OCI-LY7 (cell line): ENCODE data around the gene PSMD1. TPM values are rescaled to one million over a fixed set of nuclear protein-coding genes. Genes with fewer than 3 reads are reported as not detected.

ENCODE experiments used
- BruUV-seq: library from RNA; stranded (reverse); fragments of 400-500 nt; replicated peaks from 2 replicates; lab custom pipeline; 2021; lab: Mats Ljungman, UMichigan
- CTCF ChIA-PET: fragments of 300-600 bp; sonication (Branson Sonifier 250); formaldehyde crosslinking; loops from one replicate; lab custom pipeline; 2022; ENCODE audit warnings: antibody characterized with exemption; ENCODE audit not compliant: unreplicated experiment; lab: Charles Lee
- POLR2A ChIA-PET: fragments of 300-600 bp; sonication (Branson Sonifier 250); formaldehyde crosslinking; loops from one replicate; lab custom pipeline; 2022; ENCODE audit warnings: antibody characterized with exemption; lab: Charles Lee
- DNase-seq: peaks from one replicate; pipeline ENCODE4 v3.0.0-alpha.2; 2015; ENCODE audit warnings: low spot score
- H2AFZ ChIP-seq: fragments of 200-600 bp; sonication (generic), shearing (Covaris generic); 2 replicates; pipeline ENCODE4 v1.6.1; 2014; ENCODE audit warnings: mild to moderate bottlenecking, antibody characterized with exemption, low read length, moderate library complexity
- H3K27ac ChIP-seq: fragments of 200-600 bp; sonication (generic); 2 replicates; pipeline ENCODE4 v1.5.1; 2014; ENCODE audit warnings: mixed run types, low read depth, mild to moderate bottlenecking, moderate library complexity, low read length, inconsistent platforms; ENCODE audit not compliant: poor library complexity, severe bottlenecking
- H3K36me3 ChIP-seq: fragments of 200-600 bp; sonication (generic); 2 replicates; pipeline ENCODE4 v1.6.1; 2014; ENCODE audit warnings: mild to moderate bottlenecking, antibody characterized with exemption, low read length, moderate library complexity, mixed read lengths; ENCODE audit not compliant: insufficient read depth
- H3K4me1 ChIP-seq: fragments of 200-600 bp; sonication (generic); 2 replicates; pipeline ENCODE4 v1.5.1; 2014; ENCODE audit warnings: mild to moderate bottlenecking, low read length; ENCODE audit not compliant: insufficient read depth, poor library complexity, severe bottlenecking
- H3K4me2 ChIP-seq: fragments of 200-600 bp; sonication (generic); 2 replicates; pipeline ENCODE4 v1.6.1; 2014; ENCODE audit warnings: mild to moderate bottlenecking, low read length
- H3K4me3 ChIP-seq: fragments of 200-600 bp; sonication (generic); 2 replicates; pipeline ENCODE4 v1.5.1; 2014; ENCODE audit warnings: mild to moderate bottlenecking, low read depth, low read length; ENCODE audit not compliant: poor library complexity, severe bottlenecking
- H3K79me2 ChIP-seq: fragments of 200-600 bp; sonication (generic); 2 replicates; pipeline ENCODE4 v1.6.1; 2016; ENCODE audit warnings: low read depth, mild to moderate bottlenecking, low read length, moderate library complexity, mixed read lengths; ENCODE audit not compliant: insufficient read depth
- H3K9me2 ChIP-seq: fragments of 200-600 bp; sonication (generic); 2 replicates; pipeline ENCODE4 v1.6.1; 2016; ENCODE audit warnings: mild to moderate bottlenecking, low read length, mixed read lengths; ENCODE audit not compliant: insufficient read depth
- H3K9me3 ChIP-seq: fragments of 200-600 bp; sonication (generic); 2 replicates; pipeline ENCODE4 v1.6.1; 2014; ENCODE audit warnings: mild to moderate bottlenecking, mixed run types, low read length, mixed read lengths
- H4K20me1 ChIP-seq: fragments of 200-600 bp; sonication (generic); 2 replicates; pipeline ENCODE4 v1.6.1; 2014; ENCODE audit warnings: mild to moderate bottlenecking, antibody characterized with exemption, low read length, moderate library complexity, mixed read lengths; ENCODE audit not compliant: insufficient read depth
- EZH2phosphoT487 ChIP-seq: fragments of 200-600 bp; sonication (generic); IDR thresholded peaks from 2 replicates; pipeline ENCODE4 v1.6.1; 2018; ENCODE audit warnings: low read depth, borderline replicate concordance, mild to moderate bottlenecking, mixed run types, antibody characterized with exemption, low read length, moderate library complexity, mixed read lengths
- intact Hi-C: fragments of 100-400 bp; cut with micrococcal nuclease; formaldehyde crosslinking; loops from one replicate; pipeline ENCODE4 v1.10.0; 2022; ENCODE audit not compliant: unreplicated experiment
- total RNA-seq, 2 experiments: library from RNA; depleted of rRNA in 1 of 2; stranded (reverse); fragments of >200 nt in 1 of 2; shearing (Covaris generic) in 1 of 2; gene quantifications; 2 replicates each; pipeline ENCODE4 v1.2.3, GENCODE V29; 2014 to 2022
- TF ChIP-seq, protein P1 (sequence below): fragments of 200-600 bp; sonication (generic); conservative IDR thresholded peaks from 2 replicates; pipeline ENCODE4 v1.5.1; 2014; ENCODE audit warnings: mild to moderate bottlenecking, antibody characterized with exemption, low read length, moderate library complexity, mixed read lengths

Gene PSMD1
- total RNA-seq, 2 experiments from 2014 or later: 60.5 to 105 TPM

DNA sequence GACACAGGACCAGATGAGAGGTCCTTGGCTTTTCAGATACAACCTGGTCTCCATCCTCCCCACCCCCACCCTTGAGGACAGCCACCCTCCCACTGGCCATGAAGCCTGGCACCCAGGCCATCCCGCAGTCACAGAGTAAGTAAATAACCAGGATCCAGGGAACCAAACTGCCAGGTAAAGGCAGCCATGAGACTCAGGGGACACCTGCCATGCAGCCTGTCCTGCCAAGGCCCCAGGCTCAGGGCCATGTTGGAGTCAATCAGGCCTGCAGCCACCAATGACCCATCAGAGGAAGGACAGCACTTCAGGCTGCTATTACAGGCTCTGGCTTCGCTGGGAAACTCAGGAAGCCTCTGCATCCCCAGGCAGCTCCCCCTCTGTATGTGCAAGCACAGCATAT, 45.1 kb upstream of the PSMD1 start:
- Histone ChIP-seq H3K79me2 (no peaks in the 10 kb centered on the region), H3K4me1 (no peaks in the 10 kb centered on the region), H2AFZ (no peak overlapping the region), H3K36me3 (no peaks in the 10 kb centered on the region), H3K27ac (no peak overlapping the region), H3K4me2 (no peak overlapping the region), H3K9me3 (no peaks in the 10 kb centered on the region), H3K9me2 (no peaks in the 10 kb centered on the region), H4K20me1 (no peaks in the 10 kb centered on the region), H3K4me3 (no peak overlapping the region)
- ChIA-PET CTCF (no interaction called here), POLR2A (no interaction called here)
- no TSS peak for BruUV-seq
- intact Hi-C loops: no loop called here
- TF ChIP-seq, protein P1, sequence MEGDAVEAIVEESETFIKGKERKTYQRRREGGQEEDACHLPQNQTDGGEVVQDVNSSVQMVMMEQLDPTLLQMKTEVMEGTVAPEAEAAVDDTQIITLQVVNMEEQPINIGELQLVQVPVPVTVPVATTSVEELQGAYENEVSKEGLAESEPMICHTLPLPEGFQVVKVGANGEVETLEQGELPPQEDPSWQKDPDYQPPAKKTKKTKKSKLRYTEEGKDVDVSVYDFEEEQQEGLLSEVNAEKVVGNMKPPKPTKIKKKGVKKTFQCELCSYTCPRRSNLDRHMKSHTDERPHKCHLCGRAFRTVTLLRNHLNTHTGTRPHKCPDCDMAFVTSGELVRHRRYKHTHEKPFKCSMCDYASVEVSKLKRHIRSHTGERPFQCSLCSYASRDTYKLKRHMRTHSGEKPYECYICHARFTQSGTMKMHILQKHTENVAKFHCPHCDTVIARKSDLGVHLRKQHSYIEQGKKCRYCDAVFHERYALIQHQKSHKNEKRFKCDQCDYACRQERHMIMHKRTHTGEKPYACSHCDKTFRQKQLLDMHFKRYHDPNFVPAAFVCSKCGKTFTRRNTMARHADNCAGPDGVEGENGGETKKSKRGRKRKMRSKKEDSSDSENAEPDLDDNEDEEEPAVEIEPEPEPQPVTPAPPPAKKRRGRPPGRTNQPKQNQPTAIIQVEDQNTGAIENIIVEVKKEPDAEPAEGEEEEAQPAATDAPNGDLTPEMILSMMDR: no peak
- no peak for DNase-seq

DNA sequence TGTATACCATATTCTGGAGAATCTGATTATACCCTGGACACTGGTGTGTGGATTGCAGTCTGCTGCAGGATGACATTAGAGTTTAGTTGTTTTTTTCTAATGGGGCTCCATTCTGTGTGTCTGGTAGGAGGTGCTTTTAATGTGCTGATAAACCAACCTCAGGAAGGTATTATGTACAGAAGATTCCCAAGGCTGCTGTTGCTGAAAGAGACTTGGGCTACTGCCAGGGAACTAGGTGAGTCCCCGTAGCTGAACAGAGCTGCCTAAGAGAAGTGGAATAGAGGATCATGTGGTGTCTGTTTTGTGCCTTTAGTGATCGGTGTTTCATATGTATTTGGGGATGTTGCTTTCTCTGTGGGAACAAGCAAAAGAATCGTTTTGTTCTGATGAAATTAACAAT, 44.2 kb upstream of the PSMD1 start:
- intact Hi-C loops: no loop called here

DNA sequence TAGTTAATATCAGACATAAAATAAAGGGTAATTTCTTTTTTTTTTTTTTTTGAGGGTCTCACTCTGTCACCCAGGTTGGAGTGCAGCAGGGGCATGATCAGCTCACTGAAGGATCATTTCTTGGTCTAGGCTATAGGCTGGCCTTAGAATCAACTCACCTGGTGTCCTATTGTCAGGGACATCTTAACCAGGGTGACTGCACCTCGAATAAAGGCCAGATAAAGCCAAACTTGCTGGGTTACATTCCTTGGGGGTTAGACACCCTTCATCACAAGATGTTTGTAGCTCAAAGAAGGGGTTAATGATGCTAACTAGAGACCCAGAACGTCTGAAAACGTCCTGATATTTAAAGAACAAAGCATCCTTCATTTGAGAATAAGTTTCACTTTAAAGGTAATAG, 42.8 kb upstream of the PSMD1 start:
- intact Hi-C loops: no loop called here
- CTCF ChIA-PET: no interaction called here
- no peak for DNase-seq
- H2AFZ ChIP-seq: no peak overlapping the region
- POLR2A ChIA-PET: no interaction called here
- no peak for TF ChIP-seq EZH2phosphoT487
- TF ChIP-seq, protein P1: no peak
- no peak overlapping the region for H3K4me3 ChIP-seq
- no TSS peak for BruUV-seq
- no peaks in the 10 kb centered on the region for H3K4me1 ChIP-seq
- no peaks in the 10 kb centered on the region for H3K9me2 ChIP-seq
- no peaks in the 10 kb centered on the region for H3K36me3 ChIP-seq
- H3K9me3 ChIP-seq: no peaks in the 10 kb centered on the region
- no peaks in the 10 kb centered on the region for H3K79me2 ChIP-seq
- no peak overlapping the region for H3K4me2 ChIP-seq
- no peaks in the 10 kb centered on the region for H4K20me1 ChIP-seq
- no peak overlapping the region for H3K27ac ChIP-seq

More for the DNA sequence above, 44.2 kb upstream of the PSMD1 start:
- no peak for DNase-seq
- Histone ChIP-seq H4K20me1 (no peaks in the 10 kb centered on the region), H3K9me2 (no peaks in the 10 kb centered on the region), H3K4me2 (no peak overlapping the region), H3K36me3 (no peaks in the 10 kb centered on the region), H2AFZ (no peak overlapping the region), H3K9me3 (no peaks in the 10 kb centered on the region), H3K27ac (no peak overlapping the region), H3K4me1 (no peaks in the 10 kb centered on the region), H3K4me3 (no peak overlapping the region), H3K79me2 (no peaks in the 10 kb centered on the region)
- TF ChIP-seq EZH2phosphoT487: no peak
- TF ChIP-seq, protein P1: no peak
- POLR2A ChIA-PET: no interaction called here
- BruUV-seq: no TSS peak
- CTCF ChIA-PET: no interaction called here
